Stimulated activated naive CD8-positive, alpha-beta T cell treated with anti-CD3 and anti-CD28 coated beads, Interleukin-15, Interleukin-2, amounts not matched to agents 100 U/mL and 50 U/mL, for 24 hours (primary cell): ENCODE results near the gene SLC25A27.

Experiments
- ATAC-seq: fragments of 150-1000 bp; cut with Tn5 transposase; one replicate; pipeline ENCODE4 v1.10.0; 2021
- DNase-seq: peaks from one replicate; pipeline ENCODE4 v3.0.0; 2021

Gene SLC25A27

DNA sequence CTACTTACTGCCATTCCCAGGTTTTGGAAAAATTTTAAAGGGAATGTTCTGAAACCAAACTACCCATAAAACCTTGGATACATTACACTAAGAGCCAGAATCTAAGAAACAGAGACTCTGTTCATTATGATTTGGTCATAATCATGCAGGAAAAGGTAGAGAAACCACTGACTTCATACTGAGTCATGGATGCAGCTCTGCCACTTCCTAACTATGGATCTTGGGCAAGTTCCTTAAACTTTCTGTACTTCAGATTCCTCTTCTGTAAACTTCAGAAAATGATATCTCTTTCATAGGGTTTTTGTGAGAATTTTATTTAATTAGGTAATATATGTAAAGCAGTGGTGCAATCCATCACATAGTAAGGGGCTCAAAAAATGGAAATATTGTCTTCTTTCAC is 62.4 kb downstream of the SLC25A27 start:
- DNase-seq (no peak), ATAC-seq (no peak)

DNA sequence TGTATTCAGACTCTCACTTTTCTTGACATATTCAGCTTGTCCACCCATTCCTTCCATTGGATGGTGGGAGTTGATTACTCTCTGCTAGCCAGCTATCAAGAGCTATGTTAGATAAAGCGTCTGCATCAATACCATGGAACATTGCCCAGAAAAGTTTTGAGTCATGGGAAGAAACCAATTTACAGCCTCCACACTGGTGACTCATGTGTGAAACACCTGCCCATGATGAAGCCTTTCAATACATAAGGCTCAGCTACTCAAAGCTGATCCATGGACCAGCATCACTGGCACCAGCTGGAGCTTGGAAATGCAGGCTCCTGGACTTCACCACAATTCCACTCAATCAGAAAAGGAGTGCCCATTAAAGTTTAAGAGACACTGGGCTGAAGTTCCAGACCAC is 66.3 kb downstream of the SLC25A27 start:
- no peak for DNase-seq
- peak; percentile 36 for ATAC-seq

DNA sequence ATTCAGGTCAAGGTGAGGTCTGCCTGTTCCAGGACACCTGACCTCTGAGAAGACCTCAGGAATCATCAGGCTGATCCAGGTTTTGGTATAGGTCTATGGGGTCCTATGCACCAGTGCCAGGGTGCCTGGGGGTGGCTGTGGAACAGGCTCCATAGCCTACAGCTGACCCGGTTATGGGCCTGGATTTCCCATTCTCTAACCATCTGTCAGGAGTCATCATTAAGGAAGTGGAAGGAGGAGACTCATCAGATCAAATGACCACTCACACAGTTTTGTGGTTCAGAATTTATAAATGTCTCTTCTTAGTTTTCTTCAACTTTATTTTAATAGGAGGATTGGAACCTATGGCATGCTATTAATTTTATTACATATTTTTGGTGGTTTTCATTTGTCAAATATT is 67.6 kb downstream of the SLC25A27 start:
- DNase-seq (no peak), ATAC-seq (no peak)
